ENCODE results near the gene FBXO40.
A peak's percentile ranks its signal among the peaks of the same experiment; 100 is the strongest.
"Not testable (repeated sequence)": the region's sequence is repeated elsewhere in the genome, so short reads cannot be mapped to it uniquely, and the experiment has no call there.

Gene FBXO40

GRCh38 chr3:121574449-121574848 is 18.7 kb upstream of the FBXO40 start:
- H3K9ac ChIP-seq (ENCODE audit: low read depth, low read length): no peak overlapping the region
- no peaks in the 10 kb centered on the region for H3K9me3 ChIP-seq (ENCODE audit: insufficient read depth, low read depth, low read length)
- WGBS: 72% methylated on average over 5 of the region's 6 CpGs
- no peak overlapping the region for H3K27ac ChIP-seq (ENCODE audit: low read depth, low read length)
- H3K4me3 ChIP-seq (ENCODE audit: low read length): no peak overlapping the region
- H3K4me1 ChIP-seq (ENCODE audit: insufficient read depth, low read length): peaks cover 15% of the 10 kb centered on the region
- no peaks in the 10 kb centered on the region for H3K36me3 ChIP-seq (ENCODE audit: insufficient read depth, low read length)
- H3K27me3 ChIP-seq (ENCODE audit: insufficient read depth, low read length): no peaks in the 10 kb centered on the region

GRCh38 chr3:121581691-121582090 is 11.5 kb upstream of the FBXO40 start:
- no peak overlapping the region for H3K4me3 ChIP-seq (ENCODE audit: low read length)
- no peak overlapping the region for H3K27ac ChIP-seq (ENCODE audit: low read depth, low read length)
- H3K9me3 ChIP-seq (ENCODE audit: insufficient read depth, low read depth, low read length): no peaks in the 10 kb centered on the region
- H3K4me1 ChIP-seq (ENCODE audit: insufficient read depth, low read length): no peaks in the 10 kb centered on the region
- H3K9ac ChIP-seq (ENCODE audit: low read depth, low read length): no peak overlapping the region
- 72% methylated on average over 1 of the region's 2 CpGs for WGBS
- H3K27me3 ChIP-seq (ENCODE audit: insufficient read depth, low read length): no peaks in the 10 kb centered on the region
- H3K36me3 ChIP-seq (ENCODE audit: insufficient read depth, low read length): no peaks in the 10 kb centered on the region

GRCh38 chr3:121584418-121584817 is 8.8 kb upstream of the FBXO40 start:
- H3K9me3 ChIP-seq (ENCODE audit: insufficient read depth, low read depth, low read length): no peaks in the 10 kb centered on the region
- H3K4me3 ChIP-seq (ENCODE audit: low read length): no peak overlapping the region
- H3K27ac ChIP-seq (ENCODE audit: low read depth, low read length): no peak overlapping the region
- H3K4me1 ChIP-seq (ENCODE audit: insufficient read depth, low read length): no peaks in the 10 kb centered on the region
- 94% methylated on average over 1 of the region's 1 CpG for WGBS
- no peaks in the 10 kb centered on the region for H3K36me3 ChIP-seq (ENCODE audit: insufficient read depth, low read length)
- no peak overlapping the region for H3K9ac ChIP-seq (ENCODE audit: low read depth, low read length)
- H3K27me3 ChIP-seq (ENCODE audit: insufficient read depth, low read length): no peaks in the 10 kb centered on the region

- Histone ChIP-seq H3K4me3 (ENCODE audit: low read length) (0 out of 2 replicates have a peak overlapping the region, but pooled peaks have one; percentile 5), H3K9ac (ENCODE audit: low read depth, low read length) (peak overlapping the region; percentile 67), H3K4me1 (ENCODE audit: insufficient read depth, low read length) (peaks cover 21% of the 10 kb centered on the region), H3K27ac (ENCODE audit: low read depth, low read length) (peak overlapping the region; percentile 92; the same call in 1 of the 2 replicates)
- WGBS: 90% methylated on average over 4 of the region's 4 CpGs
- not testable (repeated sequence) for H3K27me3 ChIP-seq (ENCODE audit: insufficient read depth, low read length); H3K36me3 ChIP-seq (ENCODE audit: insufficient read depth, low read length); H3K9me3 ChIP-seq (ENCODE audit: insufficient read depth, low read depth, low read length)
These were observed 627 bp downstream of the FBXO40 start for GRCh38 chr3:121593806-121594205.

- 95% methylated on average over 2 of the region's 2 CpGs for WGBS
- no peaks in the 10 kb centered on the region for H3K36me3 ChIP-seq (ENCODE audit: insufficient read depth, low read length)
- H3K27me3 ChIP-seq (ENCODE audit: insufficient read depth, low read length): no peaks in the 10 kb centered on the region
- no peak overlapping the region for H3K4me3 ChIP-seq (ENCODE audit: low read length)
- no peak overlapping the region for H3K27ac ChIP-seq (ENCODE audit: low read depth, low read length)
- no peak overlapping the region for H3K9ac ChIP-seq (ENCODE audit: low read depth, low read length)
- H3K4me1 ChIP-seq (ENCODE audit: insufficient read depth, low read length): peaks cover 21% of the 10 kb centered on the region
- H3K9me3 ChIP-seq (ENCODE audit: insufficient read depth, low read depth, low read length): no peaks in the 10 kb centered on the region
These were observed 1.7 kb downstream of the FBXO40 start for GRCh38 chr3:121594850-121595249.

GRCh38 chr3:121595765-121596406 is 2.7 kb downstream of the FBXO40 start:
- Histone ChIP-seq H3K36me3 (ENCODE audit: insufficient read depth, low read length) (no peaks in the 10 kb centered on the region), H3K9ac (ENCODE audit: low read depth, low read length) (no peak overlapping the region)
- WGBS: 87% methylated on average over 4 of the region's 4 CpGs

GRCh38 chr3:121598564-121598963 is 5.4 kb downstream of the FBXO40 start:
- Histone ChIP-seq H3K9ac (ENCODE audit: low read depth, low read length) (no peak overlapping the region), H3K27ac (ENCODE audit: low read depth, low read length) (no peak overlapping the region), H3K27me3 (ENCODE audit: insufficient read depth, low read length) (no peaks in the 10 kb centered on the region), H3K36me3 (ENCODE audit: insufficient read depth, low read length) (no peaks in the 10 kb centered on the region), H3K9me3 (ENCODE audit: insufficient read depth, low read depth, low read length) (no peaks in the 10 kb centered on the region), H3K4me1 (ENCODE audit: insufficient read depth, low read length) (peaks cover 23% of the 10 kb centered on the region), H3K4me3 (ENCODE audit: low read length) (no peak overlapping the region)
- WGBS: 87% methylated on average over 2 of the region's 2 CpGs

More at GRCh38 chr3:121595765-121596406, 2.7 kb downstream of the FBXO40 start:
- H3K4me1 ChIP-seq (ENCODE audit: insufficient read depth, low read length): peaks cover 21% of the 10 kb centered on the region
- no peak overlapping the region for H3K27ac ChIP-seq (ENCODE audit: low read depth, low read length)
- H3K9me3 ChIP-seq (ENCODE audit: insufficient read depth, low read depth, low read length): no peaks in the 10 kb centered on the region
- no peak overlapping the region for H3K4me3 ChIP-seq (ENCODE audit: low read length)
- no peaks in the 10 kb centered on the region for H3K27me3 ChIP-seq (ENCODE audit: insufficient read depth, low read length)

- not testable (repeated sequence) for H3K4me3 ChIP-seq (ENCODE audit: low read length); H3K36me3 ChIP-seq (ENCODE audit: insufficient read depth, low read length); H3K27me3 ChIP-seq (ENCODE audit: insufficient read depth, low read length); H3K9ac ChIP-seq (ENCODE audit: low read depth, low read length); H3K27ac ChIP-seq (ENCODE audit: low read depth, low read length); H3K9me3 ChIP-seq (ENCODE audit: insufficient read depth, low read depth, low read length)
- 93% methylated on average over 2 of the region's 2 CpGs for WGBS
- peaks cover 23% of the 10 kb centered on the region for H3K4me1 ChIP-seq (ENCODE audit: insufficient read depth, low read length)
These were observed 6.7 kb downstream of the FBXO40 start for GRCh38 chr3:121599900-121600299.

GRCh38 chr3:121601212-121601812 is 8.1 kb downstream of the FBXO40 start:
- no peaks in the 10 kb centered on the region for H3K27me3 ChIP-seq (ENCODE audit: insufficient read depth, low read length)
- no peak overlapping the region for H3K27ac ChIP-seq (ENCODE audit: low read depth, low read length)
- no peaks in the 10 kb centered on the region for H3K36me3 ChIP-seq (ENCODE audit: insufficient read depth, low read length)
- H3K9me3 ChIP-seq (ENCODE audit: insufficient read depth, low read depth, low read length): no peaks in the 10 kb centered on the region
- WGBS: 53% methylated on average over 4 of the region's 4 CpGs
- no peak overlapping the region for H3K4me3 ChIP-seq (ENCODE audit: low read length)
- H3K4me1 ChIP-seq (ENCODE audit: insufficient read depth, low read length): peaks cover 13% of the 10 kb centered on the region
- H3K9ac ChIP-seq (ENCODE audit: low read depth, low read length): no peak overlapping the region

GRCh38 chr3:121604759-121605158 is 11.6 kb downstream of the FBXO40 start:
- no peaks in the 10 kb centered on the region for H3K9me3 ChIP-seq (ENCODE audit: insufficient read depth, low read depth, low read length)
- peaks cover 9% of the 10 kb centered on the region for H3K4me1 ChIP-seq (ENCODE audit: insufficient read depth, low read length)
- no peak overlapping the region for H3K4me3 ChIP-seq (ENCODE audit: low read length)
- WGBS: 95% methylated on average over 2 of the region's 2 CpGs
- H3K36me3 ChIP-seq (ENCODE audit: insufficient read depth, low read length): no peaks in the 10 kb centered on the region
- H3K27me3 ChIP-seq (ENCODE audit: insufficient read depth, low read length): no peaks in the 10 kb centered on the region
- no peak overlapping the region for H3K27ac ChIP-seq (ENCODE audit: low read depth, low read length)
- no peak overlapping the region for H3K9ac ChIP-seq (ENCODE audit: low read depth, low read length)

GRCh38 chr3:121606106-121606505 is 12.9 kb downstream of the FBXO40 start:
- Histone ChIP-seq H3K9ac (ENCODE audit: low read depth, low read length) (no peak overlapping the region), H3K27me3 (ENCODE audit: insufficient read depth, low read length) (no peaks in the 10 kb centered on the region), H3K4me1 (ENCODE audit: insufficient read depth, low read length) (peaks cover 7% of the 10 kb centered on the region), H3K9me3 (ENCODE audit: insufficient read depth, low read depth, low read length) (no peaks in the 10 kb centered on the region), H3K4me3 (ENCODE audit: low read length) (no peak overlapping the region), H3K36me3 (ENCODE audit: insufficient read depth, low read length) (no peaks in the 10 kb centered on the region), H3K27ac (ENCODE audit: low read depth, low read length) (no peak overlapping the region)
- WGBS: 92% methylated on average over 3 of the region's 4 CpGs
